Right atrium auricular region (tissue), 2 donors: Measurements from ENCODE around the gene CASP8. TPM values are rescaled to one million over a fixed set of nuclear protein-coding genes. Genes with fewer than 3 reads are reported as not detected.
A peak's percentile ranks its signal among the peaks of the same experiment; 100 is the strongest.

Experiments
- DNase-seq: peaks from one replicate; pipeline ENCODE4 v3.0.0-alpha.2; 2019; ENCODE audit warnings: low spot score
- H3K27ac ChIP-seq, 2 donors: fragments of 200-600 bp; sonication (generic); 1 replicate in 1 of 2; 2 replicates in 1 of 2; pipeline ENCODE4 v1.5.1; 2016 to 2019
- H3K27me3 ChIP-seq, 2 donors: fragments of 200-600 bp; sonication (generic); one replicate each; pipeline versions ENCODE4 v1.5.1 to v1.6.0; 2017 to 2019
- H3K36me3 ChIP-seq: fragments of 200-600 bp; sonication (generic); one replicate; pipeline ENCODE4 v1.5.1; 2016
- H3K4me1 ChIP-seq, 2 donors: fragments of 200-600 bp; sonication (generic); one replicate each; pipeline versions ENCODE4 v1.5.1 to v1.6.0; 2017 to 2019
- H3K4me3 ChIP-seq, 2 donors: fragments of 200-600 bp; sonication (generic); 1 replicate in 1 of 2; 2 replicates in 1 of 2; pipeline ENCODE4 v1.5.1; 2017 to 2019; ENCODE audit warnings: mild to moderate bottlenecking in 1 of 2, moderate library complexity in 1 of 2
- H3K9me3 ChIP-seq, 2 donors: fragments of 200-600 bp; sonication (generic); one replicate each; pipeline ENCODE4 v1.5.1; 2019
- CTCF ChIP-seq, 2 donors: fragments of 200-600 bp; sonication (generic); IDR thresholded peaks; one replicate each; pipeline ENCODE4 v1.5.1; 2019; ENCODE audit warnings: antibody characterized with exemption in 2 of 2
- total RNA-seq, 2 donors: library from RNA; depleted of rRNA; stranded (reverse); fragments of >200 nt; gene quantifications; one replicate each; pipeline ENCODE4 v1.1.0, GENCODE V29; 2016

Gene CASP8
- total RNA-seq: 1 to 10 TPM; 3.5 to 5.1 TPM

- TF ChIP-seq CTCF (IDR thresholded peaks at IDR 0.05): no peak
- Histone ChIP-seq H3K9me3 (no peaks in the 10 kb centered on the region), H3K27ac (peak within 1 kb of the TSS; percentile 18 to 19), H3K4me1 (peaks cover 0 to 17% of the 10 kb centered on the region in 2 donors), H3K36me3 (no peaks in the 10 kb centered on the region), H3K4me3 (peak within 1 kb of the TSS in 1 of 2 donors; percentile 51), H3K27me3 (no peaks in the 10 kb centered on the region)
- no peak for DNase-seq
These were observed at the start of gene CASP8 for GRCh38 chr2:201260302-201260800. TSS of gene CASP8 (plus strand) at chr2:201260536. CDS start at chr2:201266487, 5,951 bp downstream.

GRCh38 chr2:201215963-201216362 lies 44.4 kb upstream of the CASP8 start:
- H3K4me3 ChIP-seq: no peak overlapping the region
- DNase-seq: no peak
- no peaks in the 10 kb centered on the region for H3K36me3 ChIP-seq
- H3K4me1 ChIP-seq: peaks cover 0 to 20% of the 10 kb centered on the region in 2 donors
- no peak for TF ChIP-seq CTCF (IDR thresholded peaks at IDR 0.05)
- H3K9me3 ChIP-seq: no peaks in the 10 kb centered on the region
- no peaks in the 10 kb centered on the region for H3K27me3 ChIP-seq
- no peak overlapping the region for H3K27ac ChIP-seq

GRCh38 chr2:201216918-201217317 lies 43.4 kb upstream of the CASP8 start:
- Histone ChIP-seq H3K9me3 (no peaks in the 10 kb centered on the region), H3K27ac (no peak overlapping the region), H3K4me3 (no peak overlapping the region), H3K4me1 (peaks cover 0 to 22% of the 10 kb centered on the region in 2 donors), H3K36me3 (no peaks in the 10 kb centered on the region), H3K27me3 (no peaks in the 10 kb centered on the region)
- TF ChIP-seq CTCF (IDR thresholded peaks at IDR 0.05): no peak
- DNase-seq: no peak

- no peak for TF ChIP-seq CTCF (IDR thresholded peaks at IDR 0.05)
- Histone ChIP-seq H3K4me3 (no peak overlapping the region), H3K27me3 (no peaks in the 10 kb centered on the region), H3K4me1 (peaks cover 0 to 22% of the 10 kb centered on the region in 2 donors), H3K36me3 (no peaks in the 10 kb centered on the region), H3K27ac (peak overlapping the region in 1 of 2 donors; percentile 32), H3K9me3 (no peaks in the 10 kb centered on the region)
- DNase-seq: no peak
These were observed 41.6 kb upstream of the CASP8 start for GRCh38 chr2:201218780-201219179.

- TF ChIP-seq CTCF (IDR thresholded peaks at IDR 0.05): no peak
- H3K4me3 ChIP-seq: no peak overlapping the region
- H3K27me3 ChIP-seq: no peaks in the 10 kb centered on the region
- H3K9me3 ChIP-seq: no peaks in the 10 kb centered on the region
- H3K27ac ChIP-seq: peak overlapping the region in 1 of 2 donors; percentile 32
- peaks cover 0 to 22% of the 10 kb centered on the region in 2 donors for H3K4me1 ChIP-seq
- no peaks in the 10 kb centered on the region for H3K36me3 ChIP-seq
- no peak for DNase-seq
These were observed 40.8 kb upstream of the CASP8 start for GRCh38 chr2:201219328-201220096.
